ENCODE measurements around the gene CIC. TPM values are rescaled to one million over a fixed set of nuclear protein-coding genes. Genes with fewer than 3 reads are reported as not detected.

Gene CIC
- total and polyA plus RNA-seq, 9 of the 15 experiments (the other 6 are each of a cell fraction or from before 2014, with no cell fraction given) = 0.07 to 44.7 (median 8.6) TPM

DNA sequence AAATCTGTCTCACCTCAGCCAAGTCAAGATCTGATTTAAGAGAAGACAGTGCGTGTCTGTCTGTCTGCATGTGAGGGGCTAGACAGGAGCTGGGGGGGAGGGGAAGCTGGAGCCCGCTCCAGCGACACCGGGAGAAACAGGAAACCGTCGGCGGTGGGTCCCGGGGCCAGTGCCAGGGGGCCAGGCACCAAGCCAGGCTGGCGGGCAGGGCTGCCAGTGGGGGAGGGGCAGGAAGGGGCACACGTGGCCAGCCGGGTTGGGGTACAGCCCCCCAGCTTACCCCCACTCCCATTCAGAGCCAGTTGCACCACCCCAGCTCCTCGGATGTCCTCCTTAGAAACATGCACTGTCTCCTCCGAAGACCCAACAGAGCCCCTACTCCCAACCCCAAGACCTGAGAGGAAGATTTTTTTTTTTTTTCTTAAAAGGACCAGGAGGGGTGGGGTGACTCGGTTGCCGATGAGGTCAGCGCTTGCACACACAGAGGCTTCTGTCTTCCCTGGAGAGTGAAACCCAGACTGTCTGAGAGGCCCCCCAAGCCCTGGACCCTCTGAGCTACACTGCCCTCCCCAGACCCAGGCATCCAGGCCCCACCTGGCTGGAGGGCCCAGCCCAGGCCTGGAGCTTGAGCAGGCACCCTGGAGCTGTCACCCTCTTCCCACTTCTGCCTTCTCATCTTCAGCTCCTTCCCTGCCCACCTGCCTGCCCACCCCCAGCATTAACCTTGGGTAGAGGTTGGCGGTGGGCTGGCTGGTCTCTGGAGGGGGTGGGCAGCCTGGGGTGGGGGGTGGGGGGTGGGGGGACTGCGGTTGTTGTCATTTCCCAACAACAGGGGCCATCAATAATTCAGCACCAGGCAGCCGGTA, 18.2 kb upstream of the CIC start:
- peaks cover 22 to 66% of the 10 kb centered on the region in 2 experiments for H3K4me1 ChIP-seq (replicated peaks in 1 of 2; ENCODE audit: control insufficient read depth in 2 of 2, insufficient read depth in 2 of 2, low read length in 2 of 2)
- H3K9ac ChIP-seq (ENCODE audit: insufficient read depth in 1 of 2, low read depth in 2 of 2, low read length in 2 of 2) = peak overlapping the region in 1 of 2 experiments; percentile 93; a peak in 2 of 4 replicates
- FAIRE-seq (no peak), DNase-seq (ENCODE audit: extremely low read depth in 1 of 4, low spot score in 3 of 4) (no peak), ATAC-seq (no peak)
- no peaks in the 10 kb centered on the region for H3K9me3 ChIP-seq (replicated peaks; ENCODE audit: control insufficient read depth, insufficient read depth, low read depth, low read length)
- peaks cover 10% of the 10 kb centered on the region; the same call in 1 of the 2 replicates for H4K20me1 ChIP-seq (replicated peaks; ENCODE audit: control insufficient read depth, insufficient read depth, low read length)
- ChIA-PET CTCF (ENCODE audit: low intra/inter-chr PET ratio) (no interaction called here), POLR2A (interaction anchor here (0.7 to 2.3 kb wide), 5 partner anchors 8 to 51 kb away, joined by 3 to 9 read pairs (median 4); partner anchors contain the start of genes GSK3A, PAFAH1B3 and PRR19)
- no peak overlapping the region for H2AFZ ChIP-seq (ENCODE audit: low read depth, low read length)
- H3K79me2 ChIP-seq (ENCODE audit: control insufficient read depth, insufficient read depth, low read length) = peaks cover 52% of the 10 kb centered on the region
- no peak overlapping the region for H3K4me3 ChIP-seq
- H3K36me3 ChIP-seq (ENCODE audit: control insufficient read depth, insufficient read depth, low read length) = peaks cover 49% of the 10 kb centered on the region; the same call in 2 of the 3 replicates
- H3K27ac ChIP-seq (ENCODE audit: extremely low read depth, low read depth, low read length) = no peak overlapping the region
- intact Hi-C loops (cut with micrococcal nuclease) = no loop called here
- WGBS (ENCODE audit: insufficient coverage, low coverage, missing lambda C conversion rate) = 85% methylated on average over 8 of the region's 19 CpGs
- H3K9me1 ChIP-seq (ENCODE audit: control insufficient read depth, insufficient read depth, low read length) = peaks cover 7% of the 10 kb centered on the region
- BruUV-seq (replicated peaks) = no TSS peak
- no peaks in the 10 kb centered on the region for H3K27me3 ChIP-seq (ENCODE audit: control insufficient read depth in 2 of 2, insufficient read depth in 2 of 2, low read length in 2 of 2)
- in situ Hi-C loops (cut with MboI) = no loop called here
- no peak overlapping the region for H3K4me2 ChIP-seq (ENCODE audit: insufficient read depth, low read length)
- TF ChIP-seq POLR2G (IDR thresholded peaks at IDR 0.05; ENCODE audit: low read depth, low read length) (peak; percentile 69), ZNF780A (CRISPR knock-in tag; IDR thresholded peaks at IDR 0.05) (no peak), TAF9B (IDR thresholded peaks at IDR 0.05; ENCODE audit: partially characterized antibody) (no peak), HMBOX1 (IDR thresholded peaks at IDR 0.05) (no peak), HDAC1 (IDR thresholded peaks at IDR 0.05) (no peak), ZNF140 (CRISPR knock-in tag; IDR thresholded peaks at IDR 0.05) (no peak), BCL6 (CRISPR knock-in tag; IDR thresholded peaks at IDR 0.05) (no peak), ZNF384 (IDR thresholded peaks at IDR 0.05; ENCODE audit: low read depth, low read length) (0 out of 2 replicates have a peak, but pooled peaks have one; percentile 38), CXXC5 (CRISPR knock-in tag; IDR thresholded peaks at IDR 0.05) (no peak), ZBTB33 (CRISPR knock-in tag; IDR thresholded peaks at IDR 0.05) (no peak), FOXA1 (IDR thresholded peaks at IDR 0.05; ENCODE audit: borderline replicate concordance) (no peak), CBX5 (IDR thresholded peaks at IDR 0.05; ENCODE audit: borderline replicate concordance, low read depth) (no peak), E2F1 (CRISPR knock-in tag; IDR thresholded peaks at IDR 0.05) (no peak), POLR2H (tag; IDR thresholded peaks at IDR 0.05; ENCODE audit: low read depth) (no peak), RBM15 (IDR thresholded peaks at IDR 0.05; ENCODE audit: insufficient read depth, low read length) (no peak)
- TF ChIP-seq, protein P1, sequence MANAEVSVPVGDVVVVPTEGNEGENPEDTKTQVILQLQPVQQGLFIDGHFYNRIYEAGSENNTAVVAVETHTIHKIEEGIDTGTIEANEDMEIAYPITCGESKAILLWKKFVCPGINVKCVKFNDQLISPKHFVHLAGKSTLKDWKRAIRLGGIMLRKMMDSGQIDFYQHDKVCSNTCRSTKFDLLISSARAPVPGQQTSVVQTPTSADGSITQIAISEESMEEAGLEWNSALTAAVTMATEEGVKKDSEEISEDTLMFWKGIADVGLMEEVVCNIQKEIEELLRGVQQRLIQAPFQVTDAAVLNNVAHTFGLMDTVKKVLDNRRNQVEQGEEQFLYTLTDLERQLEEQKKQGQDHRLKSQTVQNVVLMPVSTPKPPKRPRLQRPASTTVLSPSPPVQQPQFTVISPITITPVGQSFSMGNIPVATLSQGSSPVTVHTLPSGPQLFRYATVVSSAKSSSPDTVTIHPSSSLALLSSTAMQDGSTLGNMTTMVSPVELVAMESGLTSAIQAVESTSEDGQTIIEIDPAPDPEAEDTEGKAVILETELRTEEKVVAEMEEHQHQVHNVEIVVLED (CRISPR knock-in tag; IDR thresholded peaks at IDR 0.05) = no peak
